H9 (cell line): ENCODE data around the gene HCK. TPM values are rescaled to one million over a fixed set of nuclear protein-coding genes. Genes with fewer than 3 reads are reported as not detected.

Source experiments
- DNase-seq: peaks from one replicate; pipeline ENCODE4 v3.0.0-alpha.2; 2017
- H2AFZ ChIP-seq: one replicate; pipeline ENCODE4 v1.6.1; 2013; ENCODE audit warnings: mild to moderate bottlenecking, low read length, control low read depth, moderate library complexity
- H2AK5ac ChIP-seq: 2 replicates; pipeline ENCODE4 v1.6.1; 2013; ENCODE audit warnings: low read length, control low read depth, mixed read lengths; ENCODE audit not compliant: insufficient read length
- H2BK120ac ChIP-seq: one replicate; pipeline ENCODE4 v1.6.1; 2013; ENCODE audit warnings: low read depth, mild to moderate bottlenecking, low read length, control low read depth, inconsistent platforms; ENCODE audit not compliant: poor library complexity, severe bottlenecking
- H2BK12ac ChIP-seq: 2 replicates; pipeline ENCODE4 v1.6.1; 2013; ENCODE audit warnings: low read length, control low read depth, mixed read lengths, low read depth; ENCODE audit not compliant: insufficient read length
- H2BK15ac ChIP-seq: 2 replicates; pipeline ENCODE4 v1.6.1; 2013; ENCODE audit warnings: low read depth, low read length, control low read depth
- H2BK20ac ChIP-seq: one replicate; pipeline ENCODE4 v1.6.1; 2013; ENCODE audit warnings: low read depth, mild to moderate bottlenecking, low read length, control low read depth, inconsistent platforms; ENCODE audit not compliant: poor library complexity, severe bottlenecking
- H2BK5ac ChIP-seq: 2 replicates; pipeline ENCODE4 v1.6.1; 2013; ENCODE audit warnings: low read length, control low read depth, mixed read lengths; ENCODE audit not compliant: insufficient read length
- H3K14ac ChIP-seq: 2 replicates; pipeline ENCODE4 v1.6.1; 2013; ENCODE audit warnings: low read length, control low read depth; ENCODE audit not compliant: insufficient read depth
- H3K18ac ChIP-seq: 2 replicates; pipeline ENCODE4 v1.6.1; 2013; ENCODE audit warnings: low read depth, mild to moderate bottlenecking, mixed read lengths, low read length, control low read depth; ENCODE audit not compliant: insufficient read length
- H3K23ac ChIP-seq: 2 replicates; pipeline ENCODE4 v1.6.1; 2013; ENCODE audit warnings: low read length, control low read depth, mixed read lengths, low read depth; ENCODE audit not compliant: insufficient read length
- H3K23me2 ChIP-seq: 2 replicates; pipeline ENCODE4 v1.6.1; 2013; ENCODE audit warnings: low read depth, mild to moderate bottlenecking, mixed read lengths, low read length, control low read depth; ENCODE audit not compliant: insufficient read length, poor library complexity, severe bottlenecking
- H3K27ac ChIP-seq: 2 replicates; pipeline ENCODE4 v1.5.1; 2013; ENCODE audit warnings: low read length, control low read depth, mixed read lengths, low read depth; ENCODE audit not compliant: insufficient read length
- H3K27me3 ChIP-seq: 2 replicates; pipeline ENCODE4 v1.6.1; 2013; ENCODE audit warnings: low read length, control low read depth, inconsistent platforms; ENCODE audit not compliant: insufficient read depth
- H3K4ac ChIP-seq: 2 replicates; pipeline ENCODE4 v1.6.1; 2013; ENCODE audit warnings: low read depth, mild to moderate bottlenecking, control low read depth, inconsistent platforms, low read length, moderate library complexity
- H3K4me1 ChIP-seq: 2 replicates; pipeline ENCODE4 v1.6.1; 2013; ENCODE audit warnings: low read length, control low read depth, inconsistent platforms; ENCODE audit not compliant: insufficient read depth
- H3K4me2 ChIP-seq: 2 replicates; pipeline ENCODE4 v1.6.1; 2013; ENCODE audit warnings: low read length, control low read depth, mixed read lengths; ENCODE audit not compliant: insufficient read length, insufficient read depth
- H3K56ac ChIP-seq: 2 replicates; pipeline ENCODE4 v1.6.1; 2013; ENCODE audit warnings: low read depth, mild to moderate bottlenecking, mixed read lengths, low read length, control low read depth; ENCODE audit not compliant: insufficient read length
- H3K79me1 ChIP-seq: 2 replicates; pipeline ENCODE4 v1.6.1; 2013; ENCODE audit warnings: low read depth, mild to moderate bottlenecking, moderate library complexity, low read length, control low read depth, inconsistent platforms; ENCODE audit not compliant: insufficient read depth, poor library complexity, severe bottlenecking
- H3K79me2 ChIP-seq: 2 replicates; pipeline ENCODE4 v1.6.1; 2013; ENCODE audit warnings: low read length, control low read depth, inconsistent platforms; ENCODE audit not compliant: insufficient read depth
- H3K9ac ChIP-seq: 2 replicates; pipeline ENCODE4 v1.6.1; 2013; ENCODE audit warnings: low read length, control low read depth, mixed read lengths; ENCODE audit not compliant: insufficient read length; ENCODE audit errors: extremely low read depth
- H3K9me3 ChIP-seq: one replicate; pipeline ENCODE4 v1.6.1; 2013; ENCODE audit warnings: low read depth, low read length, inconsistent platforms; ENCODE audit not compliant: control insufficient read depth
- H3T11ph ChIP-seq: one replicate; pipeline ENCODE4 v1.6.1; 2013; ENCODE audit warnings: mild to moderate bottlenecking, low read length, control low read depth, inconsistent platforms
- H4K20me1 ChIP-seq: one replicate; pipeline ENCODE4 v1.6.1; 2013; ENCODE audit not compliant: control insufficient read depth, insufficient read length, insufficient read depth
- H4K5ac ChIP-seq: 2 replicates; pipeline ENCODE4 v1.6.1; 2013; ENCODE audit warnings: low read depth, mild to moderate bottlenecking, mixed read lengths, low read length, control low read depth; ENCODE audit not compliant: insufficient read length
- H4K8ac ChIP-seq: replicated peaks from 2 replicates; pipeline ENCODE4 v1.6.1; 2013; ENCODE audit warnings: low read length, control low read depth, mixed read lengths, low read depth; ENCODE audit not compliant: insufficient read length
- H4K91ac ChIP-seq: 2 replicates; pipeline ENCODE4 v1.6.1; 2013; ENCODE audit warnings: low read depth, mild to moderate bottlenecking, moderate library complexity, mixed read lengths, low read length, control low read depth; ENCODE audit not compliant: insufficient read length
- H3K27ac Mint-ChIP-seq, 3 experiments: 2 replicates in 2 of 3; 3 replicates in 1 of 3; pipeline ENCODE4 v1.8.0; 2020 to 2021; ENCODE audit warnings: mixed read lengths in 3 of 3, mild to moderate bottlenecking in 1 of 3, moderate library complexity in 1 of 3
- H3K27me3 Mint-ChIP-seq: 2 replicates; pipeline ENCODE4 v1.8.0; 2021; ENCODE audit warnings: low read depth, mild to moderate bottlenecking, moderate library complexity, mixed read lengths
- H3K36me3 Mint-ChIP-seq, 3 experiments: 2 replicates in 2 of 3; 3 replicates in 1 of 3; pipeline ENCODE4 v1.8.0; 2020 to 2021; ENCODE audit warnings: low read depth in 3 of 3, mixed read lengths in 3 of 3; ENCODE audit not compliant: insufficient read depth in 1 of 3
- H3K4me1 Mint-ChIP-seq, 2 experiments: 2 replicates each; pipeline ENCODE4 v1.8.0; 2020; ENCODE audit warnings: mixed read lengths in 2 of 2
- H3K4me3 Mint-ChIP-seq, 2 experiments: 2 replicates in 1 of 2; 3 replicates in 1 of 2; pipeline ENCODE4 v1.8.0; 2020 to 2021; ENCODE audit warnings: mild to moderate bottlenecking in 2 of 2, mixed read lengths in 2 of 2, moderate library complexity in 1 of 2
- H3K9me3 Mint-ChIP-seq, 2 experiments: 2 replicates in 1 of 2; 3 replicates in 1 of 2; pipeline ENCODE4 v1.8.0; 2020; ENCODE audit warnings: mild to moderate bottlenecking in 2 of 2, mixed read lengths in 2 of 2, moderate library complexity in 1 of 2
- WGBS: extraction: QIAGEN DNeasy Blood & Tissue Kit; methylation state at CpG from one replicate; pipeline ENCODE4 v1.1.7; 2013; ENCODE audit warnings: missing lambda C conversion rate, low lambda C conversion rate, mixed read lengths; ENCODE audit not compliant: insufficient read length; ENCODE audit errors: extremely low coverage; 5-methylcytosine and 5-hydroxymethylcytosine counted together
- total RNA-seq: library from RNA; stranded (reverse); gene quantifications from 2 replicates; pipeline ENCODE4 v1.2.1, GENCODE V29; 2021
- TF ChIP-seq, protein P1 (sequence below): fragments of 200-600 bp; sonication (generic); conservative IDR thresholded peaks from 3 replicates; pipeline ENCODE4 v1.8.0; 2021; ENCODE audit warnings: antibody characterized with exemption, mild to moderate bottlenecking

HCK gene
- total RNA-seq, 1 experiment from 2014 or later: 1.7 TPM

DNA sequence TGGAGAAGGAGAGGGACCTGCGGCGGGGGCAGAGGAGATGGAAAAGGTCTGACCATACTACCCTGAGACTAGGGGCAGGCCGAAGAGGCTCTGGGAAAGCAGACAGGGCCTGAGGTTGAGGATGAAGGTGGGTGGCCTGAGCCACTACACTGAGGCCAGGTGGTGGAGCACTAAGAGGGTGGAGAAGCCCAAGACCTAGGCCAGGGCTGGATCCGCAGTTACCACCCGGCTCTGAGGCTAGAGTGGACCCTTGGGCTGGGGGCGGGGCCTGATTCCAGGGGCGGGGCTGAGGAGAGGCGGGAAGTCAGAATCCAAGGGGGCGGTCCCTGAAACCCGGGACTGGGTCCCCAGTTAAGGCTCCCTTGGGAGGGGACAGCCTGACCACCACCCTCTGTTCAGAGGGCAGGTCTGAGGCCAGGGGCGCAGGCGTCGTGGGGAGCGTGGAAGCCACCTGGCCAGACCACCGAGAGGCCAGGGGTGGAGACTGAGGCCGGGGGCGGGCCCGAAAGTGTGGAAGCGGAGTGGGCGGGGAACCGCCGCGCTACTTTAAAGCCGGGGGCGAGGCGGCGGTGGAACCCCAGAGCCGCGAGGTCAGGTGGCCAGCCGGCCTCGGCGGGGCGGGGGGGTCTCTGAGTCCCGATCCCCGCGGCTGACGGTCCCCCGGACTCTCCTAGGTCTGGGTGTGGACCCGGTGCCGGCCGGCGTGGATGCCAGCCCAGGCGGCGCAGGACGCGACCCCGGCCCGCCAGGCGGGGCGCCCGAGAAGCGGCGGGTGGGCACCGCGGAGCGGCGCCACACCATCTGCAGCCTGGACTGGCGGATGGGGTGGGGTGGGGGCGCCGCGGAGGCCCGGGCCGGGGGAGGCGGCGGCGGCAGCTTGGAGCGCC is 33.5 kb upstream of the HCK start:
- Histone ChIP-seq H2AFZ (peak overlapping the region; percentile 87), H4K5ac (no peak overlapping the region), H4K8ac (no peak overlapping the region), H3K4me1 (peaks cover 2% of the 10 kb centered on the region; the same call in 1 of the 2 replicates), H2BK12ac (no peak overlapping the region), H2BK120ac (no peak overlapping the region), H3K23ac (no peak overlapping the region), H3K18ac (peak overlapping the region; percentile 95), H4K20me1 (no peaks in the 10 kb centered on the region), H3K79me1 (no peaks in the 10 kb centered on the region), H3K27ac (no peak overlapping the region), H3K9me3 (no peaks in the 10 kb centered on the region), H2BK15ac (no peak overlapping the region), H2AK5ac (no peak overlapping the region), H3K9ac (peak overlapping the region; percentile 43), H4K91ac (no peak overlapping the region), H3K23me2 (peaks cover 7% of the 10 kb centered on the region), H3K14ac (peak overlapping the region; percentile 89; the same call in 1 of the 2 replicates), H3K4ac (no peak overlapping the region), H3K27me3 (no peaks in the 10 kb centered on the region), H2BK20ac (no peak overlapping the region), H3K79me2 (no peaks in the 10 kb centered on the region), H2BK5ac (no peak overlapping the region), H3K4me2 (peak overlapping the region; percentile 80), H3K56ac (no peak overlapping the region), H3T11ph (no peak overlapping the region)
- Mint-ChIP-seq H3K9me3 (no peaks in the 10 kb centered on the region), H3K27ac (peak overlapping the region; percentile 96 to 98 (median 97)), H3K36me3 (peaks cover 0 to 6% (median 5%) of the 10 kb centered on the region in 3 experiments; a peak in 4 of 7 replicates), H3K4me3 (peak overlapping the region; percentile 89 to 95), H3K27me3 (peaks cover 42% of the 10 kb centered on the region), H3K4me1 (peaks cover 24 to 25% of the 10 kb centered on the region in 2 experiments)
- WGBS: no CpG with 5 or more reads among the region's 67 CpGs
- TF ChIP-seq, protein P1, sequence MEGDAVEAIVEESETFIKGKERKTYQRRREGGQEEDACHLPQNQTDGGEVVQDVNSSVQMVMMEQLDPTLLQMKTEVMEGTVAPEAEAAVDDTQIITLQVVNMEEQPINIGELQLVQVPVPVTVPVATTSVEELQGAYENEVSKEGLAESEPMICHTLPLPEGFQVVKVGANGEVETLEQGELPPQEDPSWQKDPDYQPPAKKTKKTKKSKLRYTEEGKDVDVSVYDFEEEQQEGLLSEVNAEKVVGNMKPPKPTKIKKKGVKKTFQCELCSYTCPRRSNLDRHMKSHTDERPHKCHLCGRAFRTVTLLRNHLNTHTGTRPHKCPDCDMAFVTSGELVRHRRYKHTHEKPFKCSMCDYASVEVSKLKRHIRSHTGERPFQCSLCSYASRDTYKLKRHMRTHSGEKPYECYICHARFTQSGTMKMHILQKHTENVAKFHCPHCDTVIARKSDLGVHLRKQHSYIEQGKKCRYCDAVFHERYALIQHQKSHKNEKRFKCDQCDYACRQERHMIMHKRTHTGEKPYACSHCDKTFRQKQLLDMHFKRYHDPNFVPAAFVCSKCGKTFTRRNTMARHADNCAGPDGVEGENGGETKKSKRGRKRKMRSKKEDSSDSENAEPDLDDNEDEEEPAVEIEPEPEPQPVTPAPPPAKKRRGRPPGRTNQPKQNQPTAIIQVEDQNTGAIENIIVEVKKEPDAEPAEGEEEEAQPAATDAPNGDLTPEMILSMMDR: no peak; the same call in 2 of the 3 replicates
- peak; percentile 96 for DNase-seq
